GM12878 (cell line): Measurements from ENCODE around the gene TNFRSF14. TPM values are rescaled to one million over a fixed set of nuclear protein-coding genes. Genes with fewer than 3 reads are reported as not detected.

Experiments
- CHD4 ChIP-seq: fragments of 200-600 bp; sonication (generic); IDR thresholded peaks from 2 replicates; pipeline ENCODE4 v1.6.1; 2016; ENCODE audit warnings: mild to moderate bottlenecking
- CTCF ChIP-seq, 3 experiments: IDR thresholded peaks in 2 of 3; conservative IDR thresholded peaks in 1 of 3; 2 replicates each; pipeline ENCODE4 v1.5.1; 2011; ENCODE audit warnings: low read depth in 3 of 3, low read length in 3 of 3, mild to moderate bottlenecking in 3 of 3, control low read depth in 2 of 3, moderate library complexity in 2 of 3, inconsistent platforms in 1 of 3, mixed read lengths in 1 of 3; ENCODE audit not compliant: control insufficient read depth in 2 of 3, insufficient read depth in 1 of 3; ENCODE audit errors: extremely low read depth in 1 of 3
- DPF2 ChIP-seq: fragments of 450-650 bp; IDR thresholded peaks from 2 replicates; pipeline ENCODE4 v1.6.1; 2017; ENCODE audit warnings: mild to moderate bottlenecking
- GABPA ChIP-seq: IDR thresholded peaks from 2 replicates; pipeline ENCODE4 v1.6.1; 2014; ENCODE audit warnings: antibody characterized with exemption, low read depth, mild to moderate bottlenecking, inconsistent platforms
- JUNB ChIP-seq: IDR thresholded peaks from 2 replicates; pipeline ENCODE4 v1.6.1; 2016; ENCODE audit warnings: antibody characterized with exemption, mild to moderate bottlenecking
- MEF2B ChIP-seq: fragments of 450-650 bp; IDR thresholded peaks from 2 replicates; pipeline ENCODE4 v1.6.1; 2018; ENCODE audit warnings: mild to moderate bottlenecking, moderate library complexity; ENCODE audit not compliant: partially characterized antibody, poor library complexity, severe bottlenecking
- NKRF ChIP-seq: fragments of 450-650 bp; conservative IDR thresholded peaks from 2 replicates; pipeline ENCODE4 v1.6.1; 2017; ENCODE audit warnings: mild to moderate bottlenecking, moderate library complexity
- POLR2AphosphoS2 ChIP-seq: IDR thresholded peaks from 2 replicates; pipeline ENCODE4 v1.6.1; 2011; ENCODE audit warnings: low read depth, mild to moderate bottlenecking, low read length, improper control_type of control experiment, moderate library complexity
- SMARCA5 ChIP-seq: fragments of 450-650 bp; IDR thresholded peaks from 2 replicates; pipeline ENCODE4 v1.6.1; 2017; ENCODE audit warnings: mild to moderate bottlenecking
- TAF1 ChIP-seq: IDR thresholded peaks from 2 replicates; pipeline ENCODE4 v1.6.1; 2011; ENCODE audit warnings: mild to moderate bottlenecking, low read depth, low read length, borderline replicate concordance
- TBL1XR1 ChIP-seq: IDR thresholded peaks from 2 replicates; pipeline ENCODE4 v1.6.1; 2012; ENCODE audit warnings: low read depth, low read length, improper control_type of control experiment
- USF1 ChIP-seq: IDR thresholded peaks from 2 replicates; pipeline ENCODE4 v1.6.1; 2011; ENCODE audit warnings: borderline replicate concordance, low read depth, mild to moderate bottlenecking, moderate library complexity, mixed read lengths, low read length; ENCODE audit not compliant: insufficient read depth; ENCODE audit errors: extremely low read length
- ZNF622 ChIP-seq: fragments of 450-650 bp; IDR thresholded peaks from 2 replicates; pipeline ENCODE4 v1.6.1; 2017; ENCODE audit warnings: mild to moderate bottlenecking, inconsistent platforms
- polyA plus RNA-seq, 11 experiments: library from polyadenylated mRNA; depleted of rRNA in 4 of 11; unstranded in 6 of 11; stranded (reverse) in 5 of 11; fragments of >200 nt; fragmentation: Nextera tagmentation in 4 of 11; fragmentation: Illumina TruSeq in 1 of 11; extraction: Ambion mirVana in 4 of 11; extraction: Trizol in 1 of 11; gene quantifications; 1 replicate in 1 of 11; 2 replicates in 10 of 11; pipeline versions ENCODE4 v1.2.1 to v1.2.3, GENCODE V29; 2011 to 2016; ENCODE audit warnings: inconsistent platforms in 2 of 11, missing spikeins in 2 of 11, low read depth in 1 of 11
- total RNA-seq, 4 experiments: library from RNA; depleted of rRNA in 3 of 4; stranded (reverse); fragments of >200 nt in 3 of 4; fragmentation: Illumina TruSeq in 1 of 4; extraction: Trizol in 1 of 4; gene quantifications; 2 replicates each; pipeline versions ENCODE4 v1.2.1 to v1.2.3, GENCODE V29; 2013 to 2021
- TF ChIP-seq, protein P1 (sequence below): fragments of 450-650 bp; IDR thresholded peaks from 2 replicates; pipeline ENCODE4 v1.6.1; 2017; ENCODE audit warnings: mild to moderate bottlenecking, low read depth, inconsistent platforms; ENCODE audit not compliant: poor library complexity, severe bottlenecking
- TF ChIP-seq, protein P2 (sequence below): fragments of 450-650 bp; IDR thresholded peaks from 2 replicates; pipeline ENCODE4 v1.6.1; 2017; ENCODE audit warnings: mild to moderate bottlenecking, moderate library complexity

Gene TNFRSF14
- total and polyA plus RNA-seq, 10 of the 15 experiments (the other 5 are each of a cell fraction or from before 2014, with no cell fraction given) = 0.43 to 114 (median 41.5) TPM

DNA sequence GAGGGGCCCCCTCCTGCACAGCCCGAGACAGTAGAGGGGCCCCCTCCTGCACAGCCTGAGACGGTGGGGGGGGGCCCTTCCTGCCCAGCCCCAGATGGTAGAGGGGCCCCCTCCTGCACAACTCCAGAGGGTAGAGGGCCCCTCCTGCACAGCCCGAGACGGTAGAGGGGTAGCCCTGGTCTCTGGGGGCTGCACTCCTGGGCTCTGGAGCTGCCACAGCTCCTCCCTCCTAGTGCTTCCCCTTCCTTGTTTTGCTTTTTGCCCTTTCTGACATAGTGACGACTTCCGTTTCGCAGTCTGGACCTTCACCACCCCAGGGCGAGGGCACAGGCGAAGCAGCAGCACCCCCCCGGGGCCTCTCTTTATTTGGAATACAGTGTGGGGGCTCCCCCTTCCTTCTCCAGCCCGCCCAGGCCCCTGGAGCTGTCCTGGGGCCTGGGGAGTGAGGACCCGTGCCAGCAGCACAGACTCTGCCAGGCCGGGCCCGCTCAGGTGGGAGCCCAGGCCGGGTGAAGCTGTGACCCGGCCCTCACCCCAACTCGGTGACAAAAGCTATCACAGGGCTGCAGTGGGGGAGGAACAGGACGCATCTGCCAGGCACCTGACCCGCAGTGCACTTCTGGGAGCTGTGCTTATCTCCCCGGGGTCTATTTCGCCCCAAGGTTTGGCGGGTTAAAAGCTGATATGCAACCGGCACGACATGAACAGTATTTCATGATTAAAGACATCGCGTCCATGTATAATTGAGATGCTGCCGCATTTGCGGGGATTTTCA, 29.3 kb downstream of the TNFRSF14 start (continued):
- peak; percentile 53 for TF ChIP-seq USF1
- no peak for TF ChIP-seq SMARCA5
- peak; percentile 50; the same call in 1 of the 2 replicates for TF ChIP-seq NKRF
- no peak for TF ChIP-seq JUNB
- peak; percentile 77; the same call in 1 of the 2 replicates for TF ChIP-seq GABPA
- peak; percentile 63; the same call in 1 of the 2 replicates for TF ChIP-seq POLR2AphosphoS2
- no peak for TF ChIP-seq CHD4
- peak; percentile 81 for TF ChIP-seq MEF2B
- TF ChIP-seq, protein P1, sequence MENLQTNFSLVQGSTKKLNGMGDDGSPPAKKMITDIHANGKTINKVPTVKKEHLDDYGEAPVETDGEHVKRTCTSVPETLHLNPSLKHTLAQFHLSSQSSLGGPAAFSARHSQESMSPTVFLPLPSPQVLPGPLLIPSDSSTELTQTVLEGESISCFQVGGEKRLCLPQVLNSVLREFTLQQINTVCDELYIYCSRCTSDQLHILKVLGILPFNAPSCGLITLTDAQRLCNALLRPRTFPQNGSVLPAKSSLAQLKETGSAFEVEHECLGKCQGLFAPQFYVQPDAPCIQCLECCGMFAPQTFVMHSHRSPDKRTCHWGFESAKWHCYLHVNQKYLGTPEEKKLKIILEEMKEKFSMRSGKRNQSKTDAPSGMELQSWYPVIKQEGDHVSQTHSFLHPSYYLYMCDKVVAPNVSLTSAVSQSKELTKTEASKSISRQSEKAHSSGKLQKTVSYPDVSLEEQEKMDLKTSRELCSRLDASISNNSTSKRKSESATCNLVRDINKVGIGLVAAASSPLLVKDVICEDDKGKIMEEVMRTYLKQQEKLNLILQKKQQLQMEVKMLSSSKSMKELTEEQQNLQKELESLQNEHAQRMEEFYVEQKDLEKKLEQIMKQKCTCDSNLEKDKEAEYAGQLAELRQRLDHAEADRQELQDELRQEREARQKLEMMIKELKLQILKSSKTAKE = peak; percentile 61
- TF ChIP-seq CTCF (IDR thresholded peaks at IDR 0.05 in 2 of 3, conservative IDR thresholded peaks at IDR 0.05 in 1 of 3; ENCODE audit: control insufficient read depth in 2 of 3, extremely low read depth in 1 of 3, insufficient read depth in 1 of 3, low read depth in 3 of 3, low read length in 3 of 3) = peak in 1 of 3 experiments; percentile 35; a peak in 2 of 6 replicates
- TF ChIP-seq DPF2 = peak; percentile 43; the same call in 1 of the 2 replicates
- TF ChIP-seq ZNF622 = no peak; the same call in 1 of the 2 replicates
- peak; percentile 51; the same call in 1 of the 2 replicates for TF ChIP-seq TBL1XR1
- TF ChIP-seq, protein P2, sequence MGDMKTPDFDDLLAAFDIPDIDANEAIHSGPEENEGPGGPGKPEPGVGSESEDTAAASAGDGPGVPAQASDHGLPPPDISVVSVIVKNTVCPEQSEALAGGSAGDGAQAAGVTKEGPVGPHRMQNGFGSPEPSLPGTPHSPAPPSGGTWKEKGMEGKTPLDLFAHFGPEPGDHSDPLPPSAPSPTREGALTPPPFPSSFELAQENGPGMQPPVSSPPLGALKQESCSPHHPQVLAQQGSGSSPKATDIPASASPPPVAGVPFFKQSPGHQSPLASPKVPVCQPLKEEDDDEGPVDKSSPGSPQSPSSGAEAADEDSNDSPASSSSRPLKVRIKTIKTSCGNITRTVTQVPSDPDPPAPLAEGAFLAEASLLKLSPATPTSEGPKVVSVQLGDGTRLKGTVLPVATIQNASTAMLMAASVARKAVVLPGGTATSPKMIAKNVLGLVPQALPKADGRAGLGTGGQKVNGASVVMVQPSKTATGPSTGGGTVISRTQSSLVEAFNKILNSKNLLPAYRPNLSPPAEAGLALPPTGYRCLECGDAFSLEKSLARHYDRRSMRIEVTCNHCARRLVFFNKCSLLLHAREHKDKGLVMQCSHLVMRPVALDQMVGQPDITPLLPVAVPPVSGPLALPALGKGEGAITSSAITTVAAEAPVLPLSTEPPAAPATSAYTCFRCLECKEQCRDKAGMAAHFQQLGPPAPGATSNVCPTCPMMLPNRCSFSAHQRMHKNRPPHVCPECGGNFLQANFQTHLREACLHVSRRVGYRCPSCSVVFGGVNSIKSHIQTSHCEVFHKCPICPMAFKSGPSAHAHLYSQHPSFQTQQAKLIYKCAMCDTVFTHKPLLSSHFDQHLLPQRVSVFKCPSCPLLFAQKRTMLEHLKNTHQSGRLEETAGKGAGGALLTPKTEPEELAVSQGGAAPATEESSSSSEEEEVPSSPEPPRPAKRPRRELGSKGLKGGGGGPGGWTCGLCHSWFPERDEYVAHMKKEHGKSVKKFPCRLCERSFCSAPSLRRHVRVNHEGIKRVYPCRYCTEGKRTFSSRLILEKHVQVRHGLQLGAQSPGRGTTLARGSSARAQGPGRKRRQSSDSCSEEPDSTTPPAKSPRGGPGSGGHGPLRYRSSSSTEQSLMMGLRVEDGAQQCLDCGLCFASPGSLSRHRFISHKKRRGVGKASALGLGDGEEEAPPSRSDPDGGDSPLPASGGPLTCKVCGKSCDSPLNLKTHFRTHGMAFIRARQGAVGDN = peak; percentile 97
- TF ChIP-seq TAF1 = peak; percentile 11; the same call in 1 of the 2 replicates
